NCI-H82 (cell line): ENCODE measurements around the gene NFKBIZ.
"Not testable (repeated sequence)": the region's sequence is repeated elsewhere in the genome, so short reads cannot be mapped to it uniquely, and the experiment has no call there.

Source experiments
- DNase-seq: peaks from one replicate; lab custom pipeline; 2025; lab: John Stamatoyannopoulos, UW

The NFKBIZ gene

GRCh38 chr3:101876142-101876541, 26.8 kb downstream of the NFKBIZ start:
- no peak for DNase-seq

- DNase-seq: no peak
Observed at GRCh38 chr3:101878589-101878988, 29.3 kb downstream of the NFKBIZ start.

GRCh38 chr3:101879102-101879501, 29.8 kb downstream of the NFKBIZ start:
- DNase-seq: no peak

GRCh38 chr3:101879623-101880284, 30.4 kb downstream of the NFKBIZ start:
- no peak for DNase-seq

GRCh38 chr3:101884776-101885175, 35.5 kb downstream of the NFKBIZ start:
- no peak for DNase-seq

GRCh38 chr3:101885584-101885983, 36.3 kb downstream of the NFKBIZ start:
- not testable (repeated sequence) for DNase-seq

- no peak for DNase-seq
Observed at GRCh38 chr3:101886626-101887025, 37.3 kb downstream of the NFKBIZ start.

- no peak for DNase-seq
Observed at GRCh38 chr3:101888653-101889052, 39.3 kb downstream of the NFKBIZ start.

- no peak for DNase-seq
Observed at GRCh38 chr3:101890716-101891115, 41.4 kb downstream of the NFKBIZ start.

GRCh38 chr3:101892648-101893047, 43.3 kb downstream of the NFKBIZ start:
- no peak for DNase-seq

- no peak for DNase-seq
Observed at GRCh38 chr3:101896083-101896757, 46.9 kb downstream of the NFKBIZ start.

- DNase-seq: no peak
Observed at GRCh38 chr3:101897013-101897412, 47.7 kb downstream of the NFKBIZ start.

- no peak for DNase-seq
Observed at GRCh38 chr3:101898039-101898438, 48.7 kb downstream of the NFKBIZ start.

GRCh38 chr3:101898752-101899169, 49.4 kb downstream of the NFKBIZ start:
- DNase-seq: no peak

GRCh38 chr3:101900316-101900715, 51.0 kb downstream of the NFKBIZ start:
- no peak for DNase-seq

- DNase-seq: no peak
Observed at GRCh38 chr3:101900736-101901135, 51.4 kb downstream of the NFKBIZ start.

- DNase-seq: no peak
Observed at GRCh38 chr3:101902041-101902440, 52.7 kb downstream of the NFKBIZ start.

- no peak for DNase-seq
Observed at GRCh38 chr3:101903451-101903871, 54.1 kb downstream of the NFKBIZ start.

GRCh38 chr3:101905573-101905972, 56.3 kb downstream of the NFKBIZ start:
- not testable (repeated sequence) for DNase-seq
